Regular cardiac myocyte (primary cell): Measurements from ENCODE around the gene ATAD2B. TPM values are rescaled to one million over a fixed set of nuclear protein-coding genes. Genes with fewer than 3 reads are reported as not detected.

Experiments
- total RNA-seq: library from RNA; depleted of rRNA; stranded (reverse); fragments of >200 nt; gene quantifications from 2 replicates; pipeline ENCODE4 v1.2.3, GENCODE V29; 2014

The ATAD2B gene
- 7.9 and 9.3 TPM in 2 replicates for total RNA-seq

DNA sequence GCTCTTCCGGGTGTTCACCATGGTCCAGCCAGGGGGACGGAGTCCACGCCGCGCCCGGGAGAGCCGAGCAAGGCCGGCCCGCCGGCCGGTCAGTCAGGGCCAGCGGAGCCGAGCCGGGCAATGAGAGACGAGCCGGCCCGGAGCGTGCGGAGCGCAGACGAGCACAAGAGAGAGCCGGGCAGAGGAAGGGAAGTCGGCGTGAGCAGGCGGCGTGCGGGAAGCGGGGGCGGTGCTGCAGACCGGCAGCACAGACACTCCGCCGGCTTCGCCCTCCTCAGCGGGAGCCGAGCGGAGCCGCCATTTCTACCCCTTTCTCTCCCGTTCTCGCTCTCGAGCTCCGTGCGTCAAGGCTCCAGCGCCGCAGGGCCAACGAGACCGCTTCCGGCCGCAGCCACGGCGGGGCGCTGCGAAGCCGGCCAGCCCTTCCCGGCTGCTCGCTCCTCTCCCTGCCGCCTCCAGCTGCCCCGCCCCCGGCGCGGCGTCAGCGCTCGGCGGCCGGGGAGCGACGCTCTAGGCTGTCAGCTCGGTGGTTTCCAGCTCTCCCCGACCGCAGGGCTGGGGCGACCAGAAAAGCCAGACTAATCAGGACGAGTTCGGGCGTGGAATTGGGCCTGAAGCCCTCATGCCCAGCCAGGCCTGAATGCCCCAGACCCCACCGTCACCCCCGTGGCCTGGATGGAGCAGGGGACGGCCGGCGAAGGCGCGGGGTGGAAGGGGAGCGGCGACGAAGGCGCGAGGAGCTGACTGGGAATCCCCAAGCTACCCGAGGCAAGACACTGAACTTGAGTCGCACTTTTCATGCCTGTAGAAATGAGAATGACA is at the start of gene ATAD2B:
TSS of gene ATAD2B (minus strand) at position 374 of the 822 bp plus-strand sequence. CDS start at position 21, 353 bp downstream.

DNA sequence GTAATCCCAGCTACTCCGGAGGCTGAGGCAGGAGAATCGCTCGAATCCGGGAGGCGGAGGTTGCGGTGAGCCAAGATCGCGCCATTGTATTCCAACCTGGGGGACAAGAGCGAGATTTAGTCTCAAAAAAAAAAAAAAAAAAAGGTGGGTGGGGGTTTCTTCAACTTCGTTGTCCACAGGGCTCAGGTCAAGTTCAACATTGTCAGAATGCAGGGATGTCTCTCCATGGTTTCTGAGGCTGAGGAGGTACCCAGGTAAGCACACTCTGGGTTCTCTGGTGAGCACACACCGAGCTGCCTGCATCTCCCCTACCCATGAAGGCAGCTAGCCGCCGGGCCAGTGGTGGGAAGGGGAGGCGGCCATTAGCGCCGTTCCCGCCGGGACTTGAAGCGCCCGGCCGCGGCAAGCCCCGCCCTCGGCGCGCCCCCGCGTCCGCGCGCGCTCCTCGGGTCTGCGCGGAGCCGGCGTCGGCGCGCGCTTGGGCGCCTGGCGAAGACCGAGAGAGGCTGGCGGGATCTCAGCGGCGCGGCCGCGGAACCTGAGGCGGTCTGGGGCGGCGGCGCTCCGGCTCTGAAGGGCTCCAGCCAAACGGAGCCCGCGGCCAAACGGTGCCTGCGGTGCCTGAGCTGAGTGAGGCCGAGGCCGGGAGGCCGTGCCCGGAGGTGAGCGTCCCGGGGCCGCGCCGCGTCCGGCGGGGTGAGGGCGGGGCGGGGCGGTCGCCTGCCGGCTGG is 13.2 kb upstream of the ATAD2B start, which contains the start of gene UBXN2A:
TSS of gene UBXN2A (plus strand) at position 477 of the 731 bp plus-strand sequence. CDS start 17,852 bp downstream, outside the sequence.

Other genes starting within 250 kb of the ATAD2B start
- gene UBXN2A, start 13.3 kb upstream of the ATAD2B start, total RNA-seq: 12.5 and 15.2 TPM in 2 replicates
- gene MFSD2B, start 83.0 kb upstream of the ATAD2B start, total RNA-seq: under 0.01 and 0.56 TPM in 2 replicates
- 11.6 and 18.8 TPM in 2 replicates for gene WDCP, start 120.3 kb upstream of the ATAD2B start, total RNA-seq
- gene FKBP1B, start 122.6 kb upstream of the ATAD2B start, total RNA-seq: 8.2 and 11.8 TPM in 2 replicates
- 145 and 183 TPM in 2 replicates for gene SF3B6, start 149.2 kb upstream of the ATAD2B start, total RNA-seq
- 22.3 and 34.5 TPM in 2 replicates for gene TP53I3, start 157.7 kb upstream of the ATAD2B start, total RNA-seq
- gene PFN4, start 196.2 kb upstream of the ATAD2B start, total RNA-seq: 0.28 and 0.38 TPM in 2 replicates
- gene FAM228B, start 196.3 kb upstream of the ATAD2B start, total RNA-seq: 6.7 and 14.7 TPM in 2 replicates
- gene FAM228A, start 247.9 kb upstream of the ATAD2B start, total RNA-seq: 0.38 and 0.85 TPM in 2 replicates